ENCODE data around the gene FLNB.

The FLNB gene

DNA sequence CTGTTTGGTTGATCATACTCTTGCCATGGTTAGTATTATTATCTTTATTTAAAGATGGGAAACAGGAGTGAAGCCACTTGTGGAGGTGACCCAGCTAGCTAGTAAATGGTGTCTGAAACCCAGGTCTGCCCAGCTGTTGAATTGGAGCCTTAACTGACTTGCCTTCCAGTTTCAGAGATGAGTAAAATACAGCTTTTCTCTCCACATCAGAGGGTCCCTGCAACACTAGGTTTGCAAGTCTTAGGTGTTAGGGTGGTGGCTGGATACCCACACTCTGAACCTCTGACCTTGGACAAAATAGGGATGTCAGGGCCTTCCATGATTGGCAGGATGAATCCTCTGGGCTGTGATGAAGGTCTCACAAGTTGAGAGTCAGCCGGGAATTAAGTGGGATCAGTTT is 4.1 kb downstream of the FLNB start:
- DNase-seq, result no peak

DNA sequence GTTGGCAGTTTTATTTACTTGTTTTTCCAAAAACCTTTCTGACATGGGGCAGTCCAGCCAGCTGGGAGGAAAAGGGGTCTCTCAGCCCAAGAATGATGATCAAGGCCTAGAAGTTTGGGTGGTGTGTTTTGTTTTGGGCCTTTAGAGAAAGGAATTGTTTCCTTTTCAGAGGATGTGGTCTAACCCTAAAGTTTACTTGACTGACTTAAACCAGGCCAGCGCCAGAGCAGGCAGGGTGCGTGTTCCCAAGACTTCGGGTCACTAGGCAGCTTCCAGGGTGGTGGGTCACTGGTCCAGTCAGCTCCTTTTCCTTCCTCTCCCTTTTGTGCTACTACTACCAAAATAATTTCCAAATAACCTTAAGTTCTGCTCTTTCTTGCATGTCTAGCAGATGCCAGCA is 4.9 kb downstream of the FLNB start:
- no peak for DNase-seq

DNA sequence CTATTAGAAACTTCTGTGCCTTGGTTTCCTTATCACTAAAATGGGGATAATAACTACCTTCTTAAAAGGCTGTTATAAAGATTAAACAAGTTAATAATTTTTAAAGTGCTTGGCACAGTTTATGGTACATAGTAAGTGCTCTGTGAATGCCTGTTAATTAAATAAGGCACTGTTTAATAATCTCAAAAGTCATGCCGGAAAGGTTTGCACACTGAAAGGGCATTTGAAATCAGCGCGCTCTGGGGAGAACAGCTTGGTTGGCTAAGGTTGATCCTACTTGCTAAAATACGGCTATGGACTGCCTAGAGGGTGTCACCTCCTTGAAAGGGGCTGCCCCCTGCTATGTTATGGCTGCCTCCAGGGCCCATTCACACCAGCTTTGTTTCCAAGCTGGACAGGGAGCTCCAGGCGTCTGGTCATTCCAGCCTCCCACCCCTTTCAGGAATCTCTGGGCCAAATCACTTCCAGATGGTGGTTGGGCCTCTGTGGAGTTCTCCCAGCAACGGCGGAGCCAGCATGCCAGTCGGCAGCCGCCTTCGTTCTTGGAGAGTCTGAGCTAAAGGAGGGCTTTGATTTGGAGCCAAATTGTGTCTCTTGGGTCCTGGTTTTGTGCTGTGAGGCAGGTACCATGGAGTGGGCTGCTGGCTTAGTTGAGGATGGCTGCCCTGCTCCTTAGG is 5.9 kb downstream of the FLNB start:
- DNase-seq, result no peak

DNA sequence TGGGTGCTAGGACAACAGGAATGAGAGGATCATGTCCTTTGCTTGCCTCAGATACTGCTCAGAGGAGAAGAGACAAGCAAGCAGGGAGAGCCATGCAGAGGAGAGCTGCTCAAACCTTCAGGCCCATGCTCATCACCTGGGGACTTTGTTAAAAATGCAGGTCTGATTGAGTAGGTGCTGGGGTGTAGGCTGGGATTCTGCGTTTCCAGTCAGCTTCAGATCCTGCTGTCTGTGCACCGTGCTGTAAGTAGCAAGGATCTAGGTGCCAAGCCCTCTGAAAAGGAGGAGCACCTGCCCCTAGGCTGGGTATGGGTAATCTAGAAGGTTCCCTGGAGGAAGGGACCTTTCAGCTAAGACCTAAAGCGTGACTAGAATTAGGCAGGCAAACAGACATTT is 7.3 kb downstream of the FLNB start:
- no peak for DNase-seq

DNA sequence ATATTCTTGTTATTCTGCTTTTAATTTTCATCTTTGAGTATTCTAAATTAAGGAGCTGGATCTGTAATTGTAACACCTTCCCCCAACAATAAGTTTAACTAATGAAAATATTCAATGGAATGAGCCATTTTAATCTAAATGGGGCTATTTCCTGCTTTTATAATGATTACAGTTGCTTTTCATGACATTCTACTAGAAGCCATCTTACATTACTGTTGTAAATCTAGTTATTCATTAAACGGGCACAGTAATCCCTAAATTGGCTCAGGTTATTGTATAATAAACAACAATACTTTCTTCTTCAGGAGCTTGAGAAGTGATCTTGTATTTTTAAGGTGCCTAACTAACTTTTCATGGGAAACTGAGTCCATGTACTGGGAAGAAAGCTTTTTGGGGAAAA is 8.5 kb downstream of the FLNB start:
- DNase-seq, result no peak

DNA sequence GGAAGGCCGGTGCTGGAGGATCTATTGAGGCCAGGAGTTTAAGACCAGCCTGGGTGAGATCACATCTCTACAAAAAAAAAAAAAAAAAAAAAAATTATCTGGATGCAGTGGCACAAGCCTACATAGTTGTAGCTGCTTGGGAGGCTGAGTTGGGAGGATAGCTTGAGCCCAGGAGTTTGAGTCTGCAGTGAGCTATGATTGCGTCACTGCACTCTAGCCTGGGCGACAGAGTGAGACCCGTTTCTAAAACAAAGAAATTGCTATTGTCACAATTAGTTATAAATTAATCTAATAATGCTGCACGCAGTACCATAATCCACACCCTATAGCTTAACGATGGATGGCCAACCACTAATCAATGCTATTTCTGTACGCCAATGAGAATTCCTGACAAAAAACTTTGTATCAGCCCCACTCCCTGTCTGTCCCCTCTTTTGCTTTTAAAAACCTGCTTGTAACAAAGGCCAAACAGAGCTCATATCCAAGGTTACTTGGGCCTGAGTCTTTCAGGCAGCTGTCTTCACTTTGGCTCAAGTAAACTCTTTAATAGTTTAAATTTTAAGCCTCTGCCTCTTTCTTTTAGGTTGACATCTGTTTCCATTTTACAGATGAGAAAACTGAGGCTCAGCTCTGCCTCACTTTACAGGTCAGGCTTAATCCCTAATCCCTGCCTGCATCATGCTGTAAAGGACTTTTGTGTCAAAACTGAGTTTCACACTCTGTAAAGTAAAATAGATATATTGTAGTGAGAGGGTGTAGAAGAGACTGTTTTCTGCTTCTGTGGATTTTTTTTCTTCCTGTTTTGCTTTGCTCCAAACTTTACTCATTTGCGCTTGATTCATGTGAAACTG is 10.9 kb downstream of the FLNB start:
- DNase-seq, result no peak

DNA sequence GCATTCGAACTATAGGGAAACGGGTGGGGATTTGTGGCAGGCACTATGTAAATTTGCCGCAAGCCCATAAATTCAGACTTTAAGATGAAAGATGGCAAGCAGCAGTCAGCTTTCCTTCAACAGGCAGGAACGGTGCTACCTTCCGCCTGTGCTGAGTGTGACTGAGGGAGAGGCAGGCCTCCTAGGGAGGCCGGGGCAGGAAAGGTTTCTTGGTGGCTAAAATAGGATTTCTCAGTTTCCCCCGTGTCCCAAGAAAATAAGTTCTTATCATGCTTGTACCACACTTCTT is 12.5 kb downstream of the FLNB start:
- no peak for DNase-seq

DNA sequence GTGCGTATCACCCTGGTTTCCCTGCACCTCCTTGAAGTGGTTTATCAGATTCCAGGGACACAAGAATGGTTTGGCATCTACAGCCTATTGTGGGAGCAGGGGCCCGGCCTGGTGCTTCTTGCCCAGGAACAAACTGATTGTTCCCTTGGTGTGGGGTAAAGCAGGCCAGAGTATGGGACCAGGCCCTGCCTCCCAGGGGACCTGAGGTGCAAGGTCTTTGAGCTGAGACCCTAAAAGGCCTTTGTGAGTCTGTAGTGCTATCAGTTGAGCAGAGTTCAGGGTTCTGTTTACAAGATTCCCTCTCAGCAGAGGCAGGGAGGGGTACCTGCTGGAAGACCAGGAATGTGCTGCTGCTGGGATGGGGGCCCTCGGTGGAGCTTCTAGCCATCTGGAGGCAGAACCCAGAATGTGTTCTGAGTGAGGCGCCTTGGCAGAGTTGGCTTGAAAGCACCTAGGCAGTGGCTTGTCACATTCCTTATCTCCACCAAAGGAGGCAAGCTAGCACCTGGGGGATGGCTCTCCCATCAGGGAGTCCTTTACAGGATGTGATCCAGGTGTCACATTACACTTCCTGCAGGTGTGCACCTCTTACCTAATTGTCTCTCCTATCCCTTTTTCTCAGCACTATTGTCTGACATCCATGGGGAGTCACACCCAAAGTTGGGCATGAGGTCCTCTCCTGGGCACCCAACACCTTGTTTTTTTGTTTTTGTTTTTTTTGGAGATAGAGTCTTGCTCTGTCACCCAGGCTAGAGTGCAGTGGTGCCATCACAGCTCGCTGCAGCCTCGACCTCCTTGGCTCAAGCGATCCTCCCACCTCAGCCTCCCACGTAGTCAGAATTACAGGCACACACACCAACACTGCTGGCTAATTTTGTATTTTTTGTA is 13.1 kb downstream of the FLNB start:
- no peak for DNase-seq

DNA sequence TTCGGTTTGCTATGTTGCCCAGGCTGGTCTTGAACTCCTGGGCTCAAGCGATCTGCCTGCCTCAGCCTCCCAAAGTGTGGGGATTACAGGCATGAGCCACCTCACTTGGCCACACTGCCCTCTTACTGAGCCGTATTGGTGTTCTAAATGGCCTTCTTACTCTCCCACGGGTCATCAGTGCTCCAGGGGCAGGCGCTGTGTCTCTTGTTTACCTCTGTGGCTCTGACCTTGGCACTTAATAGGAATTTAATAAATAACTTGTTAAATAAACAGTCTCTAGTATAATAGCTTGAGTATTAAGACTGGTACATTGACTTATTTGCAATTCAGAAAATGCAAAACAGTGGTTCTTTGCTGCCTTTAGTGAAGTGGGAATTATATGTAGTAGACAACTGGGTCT is 13.7 kb downstream of the FLNB start:
- no peak for DNase-seq

DNA sequence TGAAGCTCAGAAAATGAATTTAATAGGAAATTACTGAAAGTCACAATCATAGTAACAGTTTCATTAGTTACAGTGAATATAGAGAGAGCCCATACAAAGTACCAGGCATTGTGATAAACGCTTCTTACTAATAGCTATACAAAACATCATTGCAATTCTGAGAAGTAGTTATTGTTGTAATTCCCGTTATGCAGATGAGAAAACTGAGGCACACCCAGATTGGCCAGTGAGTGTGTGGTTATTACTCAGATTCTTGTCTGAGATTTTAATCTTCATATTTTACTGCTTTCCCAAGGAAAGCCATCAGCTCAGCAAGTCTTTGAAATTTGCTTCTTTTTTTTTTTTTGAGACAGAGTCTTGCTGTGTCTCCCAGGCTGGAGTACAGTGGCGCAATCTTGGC is 14.3 kb downstream of the FLNB start:
- DNase-seq, result no peak

DNA sequence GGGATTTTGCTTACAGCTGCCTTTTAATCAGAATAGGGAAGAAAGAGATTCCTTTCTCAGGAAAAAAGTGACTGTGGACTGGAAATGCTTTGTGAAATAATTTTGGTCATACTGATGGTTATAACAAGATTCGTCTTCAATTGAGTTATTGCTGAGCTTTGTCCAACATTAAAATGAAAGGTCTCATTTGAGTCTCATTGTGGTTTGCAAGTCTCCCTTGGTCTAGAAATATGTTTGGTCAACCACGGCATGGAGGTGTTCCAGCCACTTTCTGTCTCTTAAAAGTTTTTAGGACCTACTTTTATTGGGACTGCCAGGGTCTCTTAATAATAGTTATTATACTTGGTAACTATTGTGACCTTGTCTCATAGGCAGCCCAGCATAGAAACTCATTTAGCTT is 15.3 kb downstream of the FLNB start:
- DNase-seq, result no peak

DNA sequence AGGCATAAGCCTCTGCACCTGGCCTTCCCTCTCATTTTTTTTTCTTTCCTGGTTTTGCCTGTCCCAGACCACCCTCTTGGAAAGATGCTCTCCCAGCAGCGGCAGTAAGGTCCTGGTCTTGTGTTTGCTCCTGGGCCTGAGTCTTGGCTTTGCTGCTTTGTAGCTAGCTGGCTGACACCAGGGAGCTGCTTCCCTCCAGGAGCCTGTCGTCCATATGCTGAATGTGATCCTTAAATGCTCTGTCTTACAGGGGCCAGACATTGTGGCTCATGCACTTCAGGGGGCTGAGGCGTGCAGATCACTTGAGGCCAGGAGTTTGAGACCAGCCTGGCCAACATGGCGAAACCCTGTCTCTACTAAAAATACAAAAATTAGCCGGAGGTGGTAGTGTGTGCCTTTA is 17.2 kb downstream of the FLNB start:
- DNase-seq, result no peak

DNA sequence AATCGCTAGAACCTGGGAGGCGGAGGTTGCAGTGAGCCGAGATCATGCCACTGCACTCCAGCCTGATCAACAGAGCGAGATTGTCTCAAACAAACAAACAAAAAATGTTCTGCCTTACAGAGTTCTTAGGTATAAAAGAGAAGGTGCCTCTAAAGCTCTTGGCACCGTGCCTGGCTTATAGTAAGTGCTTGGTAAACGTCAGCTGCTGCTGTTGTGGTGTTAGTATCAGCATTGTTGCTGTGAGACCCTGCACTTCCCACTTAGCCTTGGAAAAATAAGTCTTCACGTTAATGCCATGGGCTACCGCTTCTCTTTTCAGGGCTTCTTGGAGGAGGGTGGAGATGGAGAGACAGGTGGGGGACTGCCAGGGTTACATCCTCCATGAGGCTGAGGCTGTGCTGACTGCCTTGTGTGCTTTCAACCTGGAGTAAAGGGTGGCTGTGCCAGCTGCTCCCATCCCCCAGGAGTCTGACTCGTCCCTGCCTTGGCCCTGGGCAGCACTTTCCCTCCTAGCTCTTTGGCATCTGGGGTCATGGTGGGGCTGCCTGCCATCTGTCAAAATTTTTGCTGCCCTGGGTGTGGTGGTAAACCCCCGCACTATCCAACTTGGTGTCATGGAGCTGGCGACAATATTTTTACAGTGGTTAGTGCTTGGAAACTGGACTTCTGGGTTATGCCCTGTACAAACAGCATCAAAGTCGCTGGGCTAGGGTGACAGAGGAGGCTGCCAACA is 17.8 kb downstream of the FLNB start:
- no peak for DNase-seq

DNA sequence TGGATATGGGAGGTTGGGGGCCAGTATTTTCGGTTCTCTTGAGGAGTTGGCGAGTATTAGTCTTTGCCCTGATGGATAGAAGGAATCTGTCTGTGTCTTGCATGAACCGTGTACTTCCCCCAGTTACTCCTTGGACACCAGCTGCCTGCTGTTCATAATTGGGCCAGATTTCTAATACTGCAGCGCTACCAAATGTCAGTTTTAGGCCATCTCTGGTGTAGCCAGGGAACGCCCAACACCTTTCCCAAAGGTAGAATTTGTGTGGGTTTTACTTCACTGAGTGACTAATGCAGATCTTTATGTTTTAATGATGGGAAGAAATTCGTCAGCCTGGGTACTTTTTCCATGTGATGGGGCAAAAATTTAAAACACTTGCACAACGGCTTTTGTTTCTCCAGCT is 18.4 kb downstream of the FLNB start:
- no peak for DNase-seq

DNA sequence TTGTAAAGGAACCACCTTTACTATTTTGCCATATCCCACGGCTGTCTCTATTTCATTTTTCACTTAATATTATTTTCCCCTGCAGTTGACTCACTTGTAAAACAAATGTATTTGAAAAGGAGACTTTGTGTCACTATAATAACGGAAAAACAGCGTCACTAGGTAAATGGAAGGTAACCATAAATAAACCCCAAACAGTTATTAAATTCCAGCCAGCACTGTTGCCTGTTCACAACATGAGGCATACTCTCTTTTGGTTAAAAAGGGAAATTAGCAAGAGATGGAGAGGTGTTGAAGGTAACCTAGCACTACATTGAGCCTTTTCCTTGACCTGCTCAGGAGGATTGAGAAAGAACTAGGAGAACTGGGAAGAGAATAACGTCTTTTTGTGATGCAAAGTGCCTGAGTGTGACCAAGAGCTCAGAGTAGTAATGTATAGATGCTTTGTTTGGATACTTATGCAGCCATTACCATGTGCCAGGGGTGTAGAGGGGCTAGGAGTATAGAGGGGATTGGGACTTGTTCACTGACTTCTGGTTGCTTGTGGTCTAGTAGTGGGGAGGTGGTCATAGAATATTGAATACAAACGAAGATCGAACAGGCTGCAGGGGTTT is 19.6 kb downstream of the FLNB start:
- DNase-seq, result no peak

DNA sequence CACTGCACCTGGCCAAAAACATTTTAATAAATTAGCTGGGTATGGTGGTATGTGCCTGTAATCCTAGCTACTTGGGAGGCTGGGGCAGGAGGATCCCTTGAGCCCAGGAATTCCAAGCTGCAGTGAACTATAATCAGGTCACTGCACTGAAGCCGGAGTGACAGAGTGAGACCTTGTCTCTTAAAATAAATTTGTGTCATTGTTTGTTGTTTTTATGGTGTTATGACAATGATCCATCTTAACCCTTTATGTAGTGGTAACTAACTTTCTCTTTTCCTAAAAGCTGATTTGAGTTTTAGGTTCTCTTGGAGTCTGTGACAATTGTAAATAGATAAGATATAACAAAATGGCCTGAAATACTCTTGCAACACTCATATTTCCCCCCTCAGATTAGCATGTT is 20.7 kb downstream of the FLNB start:
- no peak for DNase-seq

DNA sequence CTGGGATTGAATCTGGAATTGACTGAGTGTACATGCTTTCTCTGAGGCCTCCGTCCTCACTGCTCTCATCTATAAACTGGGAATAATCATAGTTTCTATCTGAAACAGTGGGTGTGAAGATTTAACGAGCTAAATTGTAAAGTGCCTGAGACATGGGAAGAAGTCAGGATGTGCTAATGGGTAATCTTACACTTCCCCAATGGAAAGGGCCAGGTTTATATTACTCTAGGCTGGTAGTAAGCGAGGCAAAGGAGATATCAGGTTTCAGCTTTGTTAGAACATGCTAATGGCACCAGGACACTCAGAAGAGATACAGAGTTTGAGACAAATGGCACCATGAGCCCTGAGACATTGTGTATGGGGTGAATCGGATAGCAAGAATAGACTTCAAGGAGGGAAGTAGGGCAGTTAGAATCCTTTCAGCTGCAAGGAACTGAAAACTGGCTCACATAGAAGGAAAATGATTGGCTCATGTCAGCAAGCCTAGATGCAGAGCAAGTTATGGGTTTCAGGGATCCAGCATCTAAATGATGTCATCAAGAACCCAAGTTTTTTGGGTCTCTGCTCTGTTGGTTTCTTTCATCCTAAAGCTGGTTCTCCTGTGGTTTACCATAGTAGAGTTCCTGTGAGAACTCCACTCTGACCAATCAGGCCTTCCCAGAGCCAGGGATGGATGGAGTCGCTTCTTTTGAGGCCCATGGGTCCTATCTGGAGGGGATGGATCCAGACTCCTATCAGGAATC is 21.8 kb downstream of the FLNB start:
- no peak for DNase-seq

DNA sequence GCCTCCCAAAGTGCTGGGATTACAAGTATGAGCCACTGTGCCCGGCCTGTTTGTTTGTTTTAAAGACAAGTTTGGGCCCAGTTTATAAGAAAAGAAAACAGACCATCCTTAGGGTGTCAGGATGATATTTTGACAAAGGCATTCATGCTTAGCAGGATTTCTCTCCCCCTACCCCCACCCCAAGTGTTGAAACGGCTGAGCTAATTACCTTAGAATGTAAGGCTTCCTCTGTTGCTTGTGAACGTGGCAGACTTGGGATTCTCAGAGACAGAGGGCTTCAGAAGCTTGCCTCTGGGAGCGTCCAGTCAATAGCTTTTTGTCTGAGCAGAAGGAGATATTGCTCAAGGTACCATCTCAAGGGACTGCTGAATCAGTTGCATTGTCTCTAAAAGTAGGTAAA is 24.0 kb downstream of the FLNB start:
- DNase-seq, result no peak

DNA sequence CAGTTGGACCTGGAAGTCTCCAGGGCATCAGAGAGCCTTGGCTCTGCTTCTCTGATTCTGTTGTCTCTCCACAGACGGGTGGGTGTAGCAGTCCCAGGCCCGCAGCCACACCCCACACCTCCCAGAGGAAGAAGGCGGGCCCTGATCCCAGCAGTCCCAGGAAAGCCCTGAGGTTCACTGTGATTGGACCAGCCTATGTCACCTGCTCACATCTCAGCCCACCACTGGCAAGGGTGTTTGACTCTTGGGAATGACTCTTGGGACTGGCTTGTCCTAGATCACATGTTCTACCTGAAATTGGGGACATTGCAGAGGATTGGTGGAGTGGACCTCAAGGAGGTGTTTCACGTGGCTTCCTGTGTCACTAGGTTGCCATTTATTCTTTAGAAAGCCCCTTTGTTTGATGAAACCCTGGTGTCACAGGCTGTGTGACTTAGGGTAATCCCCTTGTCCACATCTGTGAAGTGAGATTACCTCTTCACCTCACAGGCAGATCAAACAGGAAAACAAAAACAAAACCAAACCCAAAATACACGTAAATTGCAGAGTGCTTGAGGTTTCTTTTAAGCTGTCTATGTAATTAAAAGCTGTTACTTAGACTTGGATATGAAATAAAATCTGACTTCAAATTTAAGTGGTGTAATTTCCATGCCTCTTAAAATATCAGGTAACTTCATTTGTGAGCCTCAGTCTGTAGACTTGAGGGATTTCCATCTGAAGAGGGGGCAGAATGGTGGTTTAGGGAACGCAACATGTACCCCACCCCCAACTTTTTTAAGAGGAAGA is 26.7 kb downstream of the FLNB start:
- DNase-seq, result no peak

DNA sequence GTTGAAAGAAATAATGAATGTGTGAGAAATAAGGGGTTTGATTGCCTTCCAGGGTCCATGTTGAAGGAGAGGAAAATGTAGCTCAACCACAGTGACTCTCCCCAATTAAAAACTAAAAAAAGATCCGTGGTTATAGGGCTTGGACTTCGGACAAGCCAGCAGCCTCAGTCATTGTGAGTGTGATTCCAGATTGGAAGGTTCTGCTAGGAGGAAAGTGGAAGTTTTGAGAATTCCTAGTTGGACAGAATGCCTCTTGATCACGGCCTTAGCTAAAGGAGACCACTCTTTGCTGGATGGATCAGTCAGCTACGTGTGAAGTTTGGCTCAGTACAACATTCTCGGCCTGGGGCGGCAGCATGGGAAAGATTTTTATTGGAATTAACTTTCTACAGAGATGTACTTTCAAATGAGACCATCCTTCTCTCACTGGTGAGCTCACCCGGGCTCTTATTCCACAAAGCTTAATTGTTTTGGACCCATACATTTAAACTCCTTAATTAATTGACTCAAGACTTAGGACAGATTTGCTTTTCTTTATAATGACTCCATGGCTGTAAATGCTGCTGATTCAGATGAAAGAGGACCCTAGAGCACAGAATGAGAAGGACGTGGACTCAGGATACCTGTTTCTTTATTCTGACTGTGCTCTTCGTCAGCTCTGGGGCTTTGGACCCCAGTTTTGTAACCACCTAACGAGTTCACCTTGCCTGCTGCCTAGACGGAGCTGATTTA is 27.5 kb downstream of the FLNB start:
- no peak for DNase-seq

Data from T1000 (cell line).